HG03571 (cell line): ENCODE results near the gene RAB11A.

ENCODE experiments used
- ATAC-seq: cut with Tn5 transposase; IDR thresholded peaks from one replicate; pipeline ENCODE4 v1.9.1; 2021; ENCODE audit not compliant: unreplicated experiment

RAB11A gene

GRCh38 chr15:65916041-65916663 is 46.9 kb downstream of the RAB11A start:
- no peak for ATAC-seq

GRCh38 chr15:65916664-65917406 is 47.5 kb downstream of the RAB11A start:
- ATAC-seq, result peak; percentile 58

- ATAC-seq, result no peak
Observed at GRCh38 chr15:65917407-65917756, 48.1 kb downstream of the RAB11A start.

GRCh38 chr15:65917936-65918335 is 48.6 kb downstream of the RAB11A start:
- no peak for ATAC-seq

GRCh38 chr15:65918357-65918920 is 49.1 kb downstream of the RAB11A start:
- ATAC-seq, result no peak

- ATAC-seq, result no peak
Observed at GRCh38 chr15:65918945-65919344, 49.7 kb downstream of the RAB11A start.

- no peak for ATAC-seq
Observed at GRCh38 chr15:65919353-65919752, 50.1 kb downstream of the RAB11A start.

- ATAC-seq, result no peak
Observed at GRCh38 chr15:65920121-65920520, 50.8 kb downstream of the RAB11A start.

GRCh38 chr15:65920825-65921309 is 51.6 kb downstream of the RAB11A start:
- ATAC-seq, result peak; percentile 32

GRCh38 chr15:65921780-65922179 is 52.5 kb downstream of the RAB11A start:
- no peak for ATAC-seq

- ATAC-seq, result no peak
Observed at GRCh38 chr15:65922621-65923020, 53.3 kb downstream of the RAB11A start.

- no peak for ATAC-seq
Observed at GRCh38 chr15:65923264-65923663, 54.0 kb downstream of the RAB11A start.

- no peak for ATAC-seq
Observed at GRCh38 chr15:65924004-65924403, 54.7 kb downstream of the RAB11A start.

- ATAC-seq, result no peak
Observed at GRCh38 chr15:65925338-65925737, 56.0 kb downstream of the RAB11A start.

- ATAC-seq, result no peak
Observed at GRCh38 chr15:65926459-65926858, 57.2 kb downstream of the RAB11A start.

GRCh38 chr15:65926899-65927298 is 57.6 kb downstream of the RAB11A start:
- peak; percentile 74 for ATAC-seq

GRCh38 chr15:65927545-65927944 is 58.3 kb downstream of the RAB11A start:
- no peak for ATAC-seq

- no peak for ATAC-seq
Observed at GRCh38 chr15:65929573-65929972, 60.3 kb downstream of the RAB11A start.

GRCh38 chr15:65930134-65930533 is 60.8 kb downstream of the RAB11A start:
- no peak for ATAC-seq

- no peak for ATAC-seq
Observed at GRCh38 chr15:65931221-65931620, 61.9 kb downstream of the RAB11A start.

GRCh38 chr15:65935391-65935790 is 66.1 kb downstream of the RAB11A start:
- ATAC-seq, result no peak

GRCh38 chr15:65936282-65936681 is 67.0 kb downstream of the RAB11A start:
- no peak for ATAC-seq
